CD4-positive, CD25-positive, alpha-beta regulatory T cell (primary cell): ENCODE data around the gene TNK1. TPM values are rescaled to one million over a fixed set of nuclear protein-coding genes. Genes with fewer than 3 reads are reported as not detected.

Experiments used
- ATAC-seq, 2 donors: fragments of 150-1000 bp; cut with Tn5 transposase; one replicate each; pipeline ENCODE4 v1.10.0; 2021; ENCODE audit warnings: low read depth in 2 of 2, moderate number of reproducible peaks in 2 of 2, moderate library complexity in 1 of 2
- DNase-seq, 3 donors: peaks; one replicate each; pipeline versions ENCODE4 v3.0.0 to v3.0.0-alpha.2; 2012 to 2022; ENCODE audit warnings: mixed read lengths in 1 of 3
- H3K27ac ChIP-seq: one replicate; pipeline ENCODE4 v1.7.0; 2013; ENCODE audit warnings: mild to moderate bottlenecking, low read length; ENCODE audit not compliant: insufficient read depth, poor library complexity, severe bottlenecking
- H3K27me3 ChIP-seq: one replicate; pipeline ENCODE4 v1.7.0; 2013; ENCODE audit warnings: low read length; ENCODE audit not compliant: control insufficient read depth, insufficient read depth
- H3K36me3 ChIP-seq: one replicate; pipeline ENCODE4 v1.7.0; 2013; ENCODE audit warnings: mild to moderate bottlenecking, low read length, moderate library complexity; ENCODE audit not compliant: control insufficient read depth, insufficient read depth
- H3K4me1 ChIP-seq: 2 replicates; pipeline ENCODE4 v1.7.0; 2013; ENCODE audit warnings: mild to moderate bottlenecking, low read length; ENCODE audit not compliant: insufficient read depth, control insufficient read depth, poor library complexity, severe bottlenecking
- H3K4me3 ChIP-seq: one replicate; pipeline ENCODE4 v1.7.0; 2013; ENCODE audit warnings: low read depth, mild to moderate bottlenecking, low read length, moderate library complexity
- H3K9me3 ChIP-seq, 2 experiments: 1 replicate in 1 of 2; 2 replicates in 1 of 2; pipeline ENCODE4 v1.7.0; 2013; ENCODE audit warnings: low read length in 2 of 2, mild to moderate bottlenecking in 1 of 2, moderate library complexity in 1 of 2; ENCODE audit not compliant: control insufficient read depth in 2 of 2
- H3K27ac Mint-ChIP-seq, 3 donors: one replicate each; pipeline ENCODE4 v1.8.0; 2020 to 2022; ENCODE audit warnings: mild to moderate bottlenecking in 3 of 3, mixed read lengths in 3 of 3, moderate library complexity in 2 of 3
- H3K27me3 Mint-ChIP-seq: one replicate; pipeline ENCODE4 v1.8.0; 2022; ENCODE audit warnings: mild to moderate bottlenecking, mixed read lengths
- H3K36me3 Mint-ChIP-seq: one replicate; pipeline ENCODE4 v1.8.0; 2020; ENCODE audit warnings: mixed read lengths
- H3K4me1 Mint-ChIP-seq, 4 donors: one replicate each; pipeline ENCODE4 v1.8.0; 2020 to 2022; ENCODE audit warnings: mixed read lengths in 4 of 4, mild to moderate bottlenecking in 1 of 4
- H3K4me3 Mint-ChIP-seq, 4 donors: one replicate each; pipeline ENCODE4 v1.8.0; 2020 to 2022; ENCODE audit warnings: mild to moderate bottlenecking in 4 of 4, mixed read lengths in 4 of 4, moderate library complexity in 3 of 4
- H3K9me3 Mint-ChIP-seq, 7 donors: one replicate each; pipeline ENCODE4 v1.8.0; 2020 to 2022; ENCODE audit warnings: mixed read lengths in 7 of 7, mild to moderate bottlenecking in 3 of 7, moderate library complexity in 2 of 7
- polyA plus RNA-seq, 4 donors: library from polyadenylated mRNA; unstranded; fragments of 300-500 nt; fragmentation: Illumina TruSeq; gene quantifications; one replicate each; pipeline ENCODE4 v1.2.3, GENCODE V29; 2021
- total RNA-seq: library from RNA; stranded (reverse); gene quantifications from one replicate; pipeline ENCODE4 v1.2.3, GENCODE V29; 2022

TNK1 gene
- total and polyA plus RNA-seq, 5 donors from 2014 or later, result 0.42 to 4.8 (median 1.5) TPM

DNA sequence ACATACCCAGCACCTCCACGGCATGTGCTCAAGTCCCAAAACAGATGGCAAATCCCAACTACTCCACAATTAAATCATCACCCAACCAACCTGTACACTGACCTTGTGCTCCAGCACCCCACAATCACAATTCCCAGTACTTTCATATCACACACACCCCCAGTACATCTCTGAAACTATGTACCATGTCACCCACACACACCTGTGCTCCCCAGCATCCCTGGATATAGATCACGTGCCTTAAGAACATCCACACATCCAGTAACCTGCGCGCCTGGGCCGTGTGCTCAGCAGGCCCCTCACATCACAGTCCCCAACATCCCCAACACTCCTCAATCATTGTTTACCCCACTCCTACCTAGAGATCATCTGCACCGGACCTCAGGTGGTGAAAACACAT, 28.8 kb downstream of the TNK1 start:
- Mint-ChIP-seq H3K27me3 (peaks cover 7% of the 10 kb centered on the region), H3K4me1 (peaks cover 0 to 15% (median 8%) of the 10 kb centered on the region in 4 donors), H3K27ac (no peak overlapping the region), H3K9me3 (no peaks in the 10 kb centered on the region), H3K36me3 (no peaks in the 10 kb centered on the region), H3K4me3 (peak overlapping the region in 1 of 4 donors; percentile 61)
- Histone ChIP-seq H3K27me3 (no peaks in the 10 kb centered on the region), H3K9me3 (no peaks in the 10 kb centered on the region), H3K27ac (no peak overlapping the region), H3K4me1 (peaks cover 12% of the 10 kb centered on the region), H3K4me3 (no peak overlapping the region), H3K36me3 (no peaks in the 10 kb centered on the region)
- ATAC-seq (no peak), DNase-seq (no peak)

DNA sequence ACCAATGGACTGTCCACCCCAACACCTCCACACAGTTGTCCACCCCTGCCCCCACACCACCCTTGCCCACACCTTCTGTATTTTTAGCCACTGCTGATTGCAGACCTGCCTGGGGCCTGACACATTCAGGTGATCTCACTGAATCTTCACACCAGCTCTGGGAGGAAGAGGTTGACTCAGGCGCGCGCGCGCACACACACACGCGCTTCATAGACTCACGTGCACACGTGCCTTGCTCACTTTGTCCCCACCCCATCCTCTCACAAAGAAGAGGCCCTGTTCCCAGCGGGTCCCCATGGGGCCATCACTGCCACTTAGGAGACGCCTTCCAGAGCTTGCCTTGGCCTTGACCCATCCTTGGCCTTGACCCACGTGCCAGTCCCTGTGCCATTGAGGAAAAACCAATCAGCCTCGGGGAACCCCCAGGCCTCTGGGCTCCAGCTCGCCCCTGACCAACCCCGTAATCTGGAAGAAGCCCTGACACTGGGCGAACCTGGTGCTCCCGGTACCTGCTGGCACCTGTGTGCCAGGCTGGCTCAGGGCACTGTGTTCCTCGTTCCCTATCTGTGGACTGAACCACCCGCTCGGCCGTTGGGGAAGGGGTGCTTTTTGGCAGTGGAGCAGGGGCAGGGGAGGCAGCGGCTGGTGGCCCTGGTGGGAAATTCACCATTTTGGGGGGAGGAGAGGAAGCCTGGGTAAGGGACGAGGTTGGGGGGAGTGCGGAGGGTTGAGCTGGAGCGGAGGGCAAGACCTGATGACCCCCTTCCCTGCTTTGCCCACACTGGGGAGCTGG, 29.9 kb downstream of the TNK1 start:
- Mint-ChIP-seq H3K36me3 (no peaks in the 10 kb centered on the region), H3K9me3 (no peaks in the 10 kb centered on the region), H3K4me1 (peaks cover 0 to 12% (median 6%) of the 10 kb centered on the region in 4 donors), H3K27ac (peak overlapping the region in 1 of 3 donors; percentile 74), H3K4me3 (no peak overlapping the region), H3K27me3 (peaks cover 4% of the 10 kb centered on the region)
- Histone ChIP-seq H3K4me1 (peaks cover 3% of the 10 kb centered on the region), H3K9me3 (no peaks in the 10 kb centered on the region), H3K27me3 (no peaks in the 10 kb centered on the region), H3K4me3 (no peak overlapping the region), H3K36me3 (no peaks in the 10 kb centered on the region), H3K27ac (no peak overlapping the region)
- no peak for ATAC-seq
- peak in 1 of 3 donors; percentile 11 for DNase-seq

DNA sequence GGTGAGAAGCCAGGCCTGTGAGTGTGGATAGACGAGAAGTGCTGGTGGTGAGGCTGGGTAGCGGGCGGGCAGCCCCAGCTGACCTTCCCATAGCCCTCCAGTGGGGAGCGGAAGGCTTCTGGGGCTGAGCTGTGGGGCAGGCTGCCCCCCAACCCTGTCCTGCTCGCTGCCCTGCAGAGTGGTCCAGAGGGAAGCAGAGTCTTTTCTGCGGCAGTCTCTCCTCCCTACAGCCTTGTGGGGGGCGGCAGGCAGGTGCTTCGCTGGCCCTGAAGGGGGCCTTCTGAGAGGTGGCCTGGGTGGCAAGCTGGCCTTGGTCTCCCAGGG, 30.5 kb downstream of the TNK1 start:
- H3K27ac Mint-ChIP-seq, result no peak overlapping the region
- Histone ChIP-seq H3K4me1 (peaks cover 3% of the 10 kb centered on the region), H3K27ac (no peak overlapping the region), H3K27me3 (no peaks in the 10 kb centered on the region), H3K36me3 (no peaks in the 10 kb centered on the region), H3K4me3 (no peak overlapping the region), H3K9me3 (no peaks in the 10 kb centered on the region)
- H3K4me1 Mint-ChIP-seq, result peaks cover 0 to 11% (median 3%) of the 10 kb centered on the region in 4 donors
- no peak overlapping the region for H3K4me3 Mint-ChIP-seq
- H3K36me3 Mint-ChIP-seq, result no peaks in the 10 kb centered on the region
- no peaks in the 10 kb centered on the region for H3K9me3 Mint-ChIP-seq
- DNase-seq (no peak), ATAC-seq (no peak)
- no peaks in the 10 kb centered on the region for H3K27me3 Mint-ChIP-seq

DNA sequence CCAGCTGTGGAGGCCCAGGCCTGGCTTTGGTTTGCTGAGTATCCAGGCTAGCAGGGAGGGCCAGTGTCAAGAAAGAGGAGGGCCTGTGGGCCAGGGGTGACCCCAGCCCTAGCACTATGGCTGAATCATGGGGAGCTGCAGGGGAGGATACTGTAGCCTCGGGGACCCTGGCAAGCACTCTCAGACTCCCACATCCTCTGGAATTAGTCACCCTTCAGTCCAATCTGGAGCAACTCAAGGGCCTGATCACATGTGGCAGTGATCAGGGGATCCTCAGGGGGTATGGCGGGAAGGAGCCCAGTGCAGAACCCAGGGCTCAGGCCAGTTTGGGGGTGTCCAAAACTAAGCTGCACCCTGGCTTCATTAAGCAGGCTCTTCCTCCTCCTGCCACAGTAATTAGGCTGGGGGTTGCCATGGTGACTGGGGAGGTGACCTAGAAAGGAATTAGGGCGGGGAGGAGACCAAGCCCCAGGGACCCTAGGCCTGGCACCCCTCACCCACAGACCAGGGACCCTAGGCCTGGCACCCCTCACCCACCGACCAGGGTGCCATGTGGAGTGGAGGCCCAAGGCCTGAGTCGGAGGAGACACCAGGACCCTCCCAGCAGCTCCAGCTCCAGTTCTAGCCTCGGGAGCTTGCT, 32.6 kb downstream of the TNK1 start:
- DNase-seq, result no peak
- no peak overlapping the region for H3K4me3 ChIP-seq
- no peak overlapping the region for H3K27ac Mint-ChIP-seq
- H3K27me3 Mint-ChIP-seq, result no peaks in the 10 kb centered on the region
- no peak for ATAC-seq
- H3K27me3 ChIP-seq, result no peaks in the 10 kb centered on the region
- H3K9me3 ChIP-seq, result no peaks in the 10 kb centered on the region
- no peaks in the 10 kb centered on the region for H3K9me3 Mint-ChIP-seq
- no peak overlapping the region for H3K4me3 Mint-ChIP-seq
- no peaks in the 10 kb centered on the region for H3K36me3 Mint-ChIP-seq
- peaks cover 3% of the 10 kb centered on the region for H3K4me1 ChIP-seq
- peaks cover 0 to 11% (median 1%) of the 10 kb centered on the region in 4 donors for H3K4me1 Mint-ChIP-seq
- no peak overlapping the region for H3K27ac ChIP-seq
- no peaks in the 10 kb centered on the region for H3K36me3 ChIP-seq

DNA sequence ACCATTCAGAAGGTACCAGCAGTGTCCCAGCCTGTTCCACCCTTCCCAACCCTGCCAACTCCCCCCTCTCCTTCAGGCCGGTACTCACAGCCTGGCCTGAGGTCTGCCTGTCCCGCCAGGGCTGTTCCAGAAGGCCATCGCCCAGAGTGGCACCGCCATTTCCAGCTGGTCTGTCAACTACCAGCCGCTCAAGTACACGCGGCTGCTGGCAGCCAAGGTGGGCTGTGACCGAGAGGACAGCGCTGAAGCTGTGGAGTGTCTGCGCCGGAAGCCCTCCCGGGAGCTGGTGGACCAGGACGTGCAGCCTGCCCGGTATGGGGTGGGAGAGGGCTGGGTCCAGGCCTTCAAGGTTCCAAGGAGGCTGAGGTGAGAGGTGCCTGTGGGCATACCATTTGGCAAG, 33.9 kb downstream of the TNK1 start:
- no peak overlapping the region for H3K27ac ChIP-seq
- Mint-ChIP-seq H3K36me3 (no peaks in the 10 kb centered on the region), H3K4me3 (no peak overlapping the region), H3K9me3 (no peaks in the 10 kb centered on the region), H3K4me1 (peaks cover 0 to 2% (median 0%) of the 10 kb centered on the region in 4 donors), H3K27ac (no peak overlapping the region), H3K27me3 (peaks cover 4% of the 10 kb centered on the region)
- no peak overlapping the region for H3K4me3 ChIP-seq
- no peaks in the 10 kb centered on the region for H3K4me1 ChIP-seq
- no peaks in the 10 kb centered on the region for H3K9me3 ChIP-seq
- ATAC-seq (no peak), DNase-seq (no peak)
- no peaks in the 10 kb centered on the region for H3K36me3 ChIP-seq
- H3K27me3 ChIP-seq, result no peaks in the 10 kb centered on the region

DNA sequence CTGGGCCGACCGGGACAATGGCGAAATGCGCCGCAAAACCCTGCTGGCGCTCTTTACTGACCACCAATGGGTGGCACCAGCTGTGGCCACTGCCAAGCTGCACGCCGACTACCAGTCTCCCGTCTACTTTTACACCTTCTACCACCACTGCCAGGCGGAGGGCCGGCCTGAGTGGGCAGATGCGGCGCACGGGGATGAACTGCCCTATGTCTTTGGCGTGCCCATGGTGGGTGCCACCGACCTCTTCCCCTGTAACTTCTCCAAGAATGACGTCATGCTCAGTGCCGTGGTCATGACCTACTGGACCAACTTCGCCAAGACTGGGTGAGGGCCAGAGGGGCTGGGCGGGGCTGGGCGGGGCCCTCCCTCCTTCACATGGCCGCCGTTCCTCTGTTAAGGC, 34.9 kb downstream of the TNK1 start:
- no peak overlapping the region for H3K27ac ChIP-seq
- H3K36me3 ChIP-seq, result no peaks in the 10 kb centered on the region
- H3K9me3 ChIP-seq, result no peaks in the 10 kb centered on the region
- no peaks in the 10 kb centered on the region for H3K4me1 Mint-ChIP-seq
- peaks cover 4% of the 10 kb centered on the region for H3K27me3 Mint-ChIP-seq
- no peaks in the 10 kb centered on the region for H3K27me3 ChIP-seq
- no peak overlapping the region for H3K4me3 ChIP-seq
- ATAC-seq, result no peak
- H3K27ac Mint-ChIP-seq, result no peak overlapping the region
- H3K4me1 ChIP-seq, result no peaks in the 10 kb centered on the region
- no peaks in the 10 kb centered on the region for H3K9me3 Mint-ChIP-seq
- no peak overlapping the region for H3K4me3 Mint-ChIP-seq
- DNase-seq, result no peak
- no peaks in the 10 kb centered on the region for H3K36me3 Mint-ChIP-seq

DNA sequence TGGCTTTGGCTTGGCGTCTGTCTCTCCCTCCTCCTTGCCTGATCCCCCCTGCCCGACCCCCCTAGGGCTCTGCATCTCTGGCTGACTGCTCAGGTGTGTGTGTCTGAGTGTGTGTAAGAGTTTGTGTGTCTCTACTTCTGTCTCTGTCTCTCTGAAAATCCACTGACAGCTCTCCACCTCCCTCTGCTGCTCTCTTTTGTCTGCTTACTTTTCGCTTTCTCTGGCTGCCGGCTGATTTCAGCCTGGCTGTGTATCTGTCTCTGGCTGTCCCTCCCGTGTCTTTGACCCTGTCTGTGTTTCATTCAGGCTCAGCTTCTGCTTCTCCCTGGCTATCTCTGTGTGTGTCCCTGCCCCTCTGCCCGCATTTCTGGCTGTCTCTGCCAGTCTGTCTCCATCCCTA, 35.4 kb downstream of the TNK1 start:
- Mint-ChIP-seq H3K36me3 (no peaks in the 10 kb centered on the region), H3K27me3 (peaks cover 4% of the 10 kb centered on the region), H3K9me3 (peaks cover 0 to 1% (median 0%) of the 10 kb centered on the region in 7 donors), H3K27ac (no peak overlapping the region), H3K4me1 (no peaks in the 10 kb centered on the region), H3K4me3 (no peak overlapping the region)
- no peak overlapping the region for H3K4me3 ChIP-seq
- no peaks in the 10 kb centered on the region for H3K9me3 ChIP-seq
- ATAC-seq (peak in 1 of 2 donors; percentile 28), DNase-seq (peak in 1 of 3 donors; percentile 33)
- no peaks in the 10 kb centered on the region for H3K4me1 ChIP-seq
- H3K27ac ChIP-seq, result no peak overlapping the region
- H3K36me3 ChIP-seq, result no peaks in the 10 kb centered on the region
- no peaks in the 10 kb centered on the region for H3K27me3 ChIP-seq
